ENCODE data around the gene ABO.
"Not testable (repeated sequence)": the region's sequence is repeated elsewhere in the genome, so short reads cannot be mapped to it uniquely, and the experiment has no call there.

ABO gene

DNA sequence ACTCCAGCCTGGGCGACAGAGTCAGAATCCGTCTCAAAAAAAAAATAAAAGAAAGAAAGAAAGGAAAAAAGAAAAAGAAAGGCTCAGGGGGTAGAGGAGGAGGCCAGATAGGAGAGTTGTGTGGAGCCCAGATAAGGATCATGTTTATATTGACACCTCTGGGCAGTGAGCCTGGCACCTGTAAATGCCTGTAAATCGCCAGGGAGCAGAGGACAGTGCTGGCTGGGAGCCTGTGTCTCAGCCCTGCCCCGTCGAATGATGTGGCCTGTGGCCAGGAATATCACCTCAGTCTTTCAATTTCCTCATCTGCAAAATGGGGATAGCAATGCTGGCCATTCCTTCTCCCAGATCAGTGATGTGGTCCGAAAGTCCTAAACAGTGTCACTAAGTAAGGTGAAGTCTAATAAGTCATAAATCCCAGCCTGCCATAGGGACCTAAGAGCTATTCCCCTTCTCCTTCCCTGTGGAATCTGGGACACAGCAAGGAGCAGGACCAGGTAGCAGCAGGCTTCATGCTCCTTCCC lies 10.3 kb upstream of the ABO start:
- H3K4me3 ChIP-seq (ENCODE audit: low read length) = no peak overlapping the region
- DNase-seq (ENCODE audit: low read depth) = no peak
- TF ChIP-seq, protein P1, sequence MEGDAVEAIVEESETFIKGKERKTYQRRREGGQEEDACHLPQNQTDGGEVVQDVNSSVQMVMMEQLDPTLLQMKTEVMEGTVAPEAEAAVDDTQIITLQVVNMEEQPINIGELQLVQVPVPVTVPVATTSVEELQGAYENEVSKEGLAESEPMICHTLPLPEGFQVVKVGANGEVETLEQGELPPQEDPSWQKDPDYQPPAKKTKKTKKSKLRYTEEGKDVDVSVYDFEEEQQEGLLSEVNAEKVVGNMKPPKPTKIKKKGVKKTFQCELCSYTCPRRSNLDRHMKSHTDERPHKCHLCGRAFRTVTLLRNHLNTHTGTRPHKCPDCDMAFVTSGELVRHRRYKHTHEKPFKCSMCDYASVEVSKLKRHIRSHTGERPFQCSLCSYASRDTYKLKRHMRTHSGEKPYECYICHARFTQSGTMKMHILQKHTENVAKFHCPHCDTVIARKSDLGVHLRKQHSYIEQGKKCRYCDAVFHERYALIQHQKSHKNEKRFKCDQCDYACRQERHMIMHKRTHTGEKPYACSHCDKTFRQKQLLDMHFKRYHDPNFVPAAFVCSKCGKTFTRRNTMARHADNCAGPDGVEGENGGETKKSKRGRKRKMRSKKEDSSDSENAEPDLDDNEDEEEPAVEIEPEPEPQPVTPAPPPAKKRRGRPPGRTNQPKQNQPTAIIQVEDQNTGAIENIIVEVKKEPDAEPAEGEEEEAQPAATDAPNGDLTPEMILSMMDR (conservative IDR thresholded peaks at IDR 0.05; ENCODE audit: low read length) = no peak

DNA sequence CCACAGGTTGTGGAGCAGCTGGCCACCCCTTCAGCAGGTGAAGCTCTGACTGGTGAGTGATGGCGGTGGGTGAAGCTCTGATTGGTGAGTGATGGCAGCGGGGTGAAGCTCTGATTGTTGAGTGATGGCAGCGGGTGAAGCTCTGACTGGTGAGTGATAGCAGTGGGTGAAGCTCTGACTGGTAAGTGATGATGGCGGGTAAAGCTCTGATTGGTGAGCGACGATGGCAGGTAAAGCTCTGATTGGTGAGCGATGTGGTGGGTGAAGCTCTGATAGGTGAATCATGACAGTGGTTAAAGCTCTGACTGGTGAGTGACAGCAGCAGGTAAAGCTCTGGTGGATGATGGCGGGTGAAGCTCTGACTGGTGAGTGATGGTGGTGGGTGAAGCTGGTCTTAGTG lies 9.4 kb upstream of the ABO start:
- TF ChIP-seq, protein P1 (conservative IDR thresholded peaks at IDR 0.05; ENCODE audit: low read length) = no peak
- no peak overlapping the region for H3K4me3 ChIP-seq (ENCODE audit: low read length)
- no peak for DNase-seq (ENCODE audit: low read depth)

DNA sequence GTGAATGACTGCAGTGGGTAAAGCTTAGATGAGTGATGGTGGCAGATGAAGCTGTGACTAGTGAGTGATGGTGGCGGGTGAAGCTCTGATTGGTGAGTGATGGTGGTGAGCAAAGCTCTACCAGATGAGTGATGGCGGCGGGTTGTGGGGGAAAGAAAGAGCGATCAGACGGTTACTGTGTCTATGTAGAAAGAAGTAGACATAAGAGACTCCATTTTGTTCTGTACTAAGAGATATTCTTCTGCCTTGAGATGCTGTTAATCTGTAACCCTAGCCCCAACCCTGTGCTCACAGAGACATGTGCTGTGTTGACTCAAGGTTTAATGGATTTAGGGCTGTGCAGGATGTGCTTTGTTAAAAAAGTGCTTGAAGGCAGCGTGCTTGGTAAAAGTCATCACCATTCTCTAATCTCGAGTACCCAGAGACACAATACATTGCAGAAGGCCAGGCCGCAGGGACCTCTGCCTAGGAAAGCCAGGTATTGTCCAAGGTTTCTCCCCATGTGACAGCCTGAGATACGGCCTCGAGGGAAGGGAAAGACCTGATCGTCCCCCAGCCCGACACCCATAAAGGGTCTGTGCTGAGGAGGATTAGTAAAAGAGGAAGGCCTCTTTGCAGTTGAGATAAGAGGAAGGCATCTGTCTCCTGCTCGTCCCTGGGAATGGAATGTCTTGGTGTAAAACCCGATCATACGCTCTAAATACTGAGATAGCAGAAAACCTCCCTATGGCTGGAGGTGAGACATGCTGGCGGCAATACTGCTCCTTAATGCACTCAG lies 8.4 kb upstream of the ABO start:
- not testable (repeated sequence) for H3K4me3 ChIP-seq (ENCODE audit: low read length); DNase-seq (ENCODE audit: low read depth)

DNA sequence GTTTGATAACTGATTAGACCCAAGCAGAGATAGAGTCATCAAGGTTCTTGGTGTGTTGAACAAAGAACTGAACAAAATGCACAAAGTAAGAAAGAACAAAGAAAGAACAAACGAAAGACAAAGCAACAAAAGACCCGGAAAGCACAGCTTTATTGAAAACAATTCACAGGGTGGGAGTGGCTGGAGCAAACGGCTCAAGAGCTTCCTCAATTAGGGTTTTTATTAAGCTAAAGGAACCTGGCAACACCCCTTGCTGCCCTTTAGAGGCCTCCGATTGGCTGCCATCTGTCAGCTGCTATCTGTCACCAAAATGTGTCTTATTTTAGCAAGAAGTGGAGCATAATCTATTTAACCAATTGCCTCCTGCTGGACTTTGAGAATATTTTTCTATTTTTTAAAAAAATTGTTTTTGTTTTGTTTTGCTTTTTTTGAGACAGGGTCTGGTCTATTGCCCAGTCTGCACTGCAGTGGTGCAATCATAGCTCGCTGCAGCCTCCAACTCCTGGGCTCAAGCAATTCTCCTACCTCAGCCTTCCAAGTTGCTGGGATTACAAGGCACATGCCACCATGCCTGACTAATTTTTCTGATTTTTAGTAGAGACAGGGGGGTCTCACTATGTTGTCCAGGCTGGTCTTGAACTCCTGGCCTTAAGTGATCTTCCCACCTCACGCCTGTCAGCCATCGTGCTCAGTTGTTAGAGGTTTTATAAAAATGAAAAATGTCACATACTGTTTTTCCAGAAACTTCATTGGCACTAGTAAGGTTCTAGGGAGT lies 7.7 kb upstream of the ABO start:
- TF ChIP-seq, protein P1 (conservative IDR thresholded peaks at IDR 0.05; ENCODE audit: low read length) = no peak
- DNase-seq (ENCODE audit: low read depth) = no peak
- no peak overlapping the region for H3K4me3 ChIP-seq (ENCODE audit: low read length)

DNA sequence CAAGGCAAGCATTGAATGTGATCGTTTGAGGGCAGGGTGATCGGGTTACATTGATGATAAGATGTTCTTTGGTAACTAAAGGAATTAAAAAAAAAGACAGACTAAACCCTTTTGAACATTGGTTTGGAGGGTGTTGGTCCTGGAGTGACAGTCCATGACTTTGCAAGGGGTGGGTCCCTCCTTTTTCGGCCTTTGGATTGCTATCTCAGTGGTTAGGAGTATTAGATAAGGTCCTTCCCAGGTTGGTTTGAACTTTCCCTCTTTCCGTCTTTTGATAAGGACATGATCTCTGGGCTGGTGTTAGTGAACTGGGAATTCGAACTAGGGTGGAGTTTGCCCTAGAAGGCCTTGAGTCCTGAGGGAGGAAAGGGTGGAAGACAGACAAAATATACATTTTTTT lies 5.4 kb upstream of the ABO start:
- no peak overlapping the region for H3K4me3 ChIP-seq (ENCODE audit: low read length)
- TF ChIP-seq, protein P1 (conservative IDR thresholded peaks at IDR 0.05; ENCODE audit: low read length) = no peak
- DNase-seq (ENCODE audit: low read depth) = no peak

DNA sequence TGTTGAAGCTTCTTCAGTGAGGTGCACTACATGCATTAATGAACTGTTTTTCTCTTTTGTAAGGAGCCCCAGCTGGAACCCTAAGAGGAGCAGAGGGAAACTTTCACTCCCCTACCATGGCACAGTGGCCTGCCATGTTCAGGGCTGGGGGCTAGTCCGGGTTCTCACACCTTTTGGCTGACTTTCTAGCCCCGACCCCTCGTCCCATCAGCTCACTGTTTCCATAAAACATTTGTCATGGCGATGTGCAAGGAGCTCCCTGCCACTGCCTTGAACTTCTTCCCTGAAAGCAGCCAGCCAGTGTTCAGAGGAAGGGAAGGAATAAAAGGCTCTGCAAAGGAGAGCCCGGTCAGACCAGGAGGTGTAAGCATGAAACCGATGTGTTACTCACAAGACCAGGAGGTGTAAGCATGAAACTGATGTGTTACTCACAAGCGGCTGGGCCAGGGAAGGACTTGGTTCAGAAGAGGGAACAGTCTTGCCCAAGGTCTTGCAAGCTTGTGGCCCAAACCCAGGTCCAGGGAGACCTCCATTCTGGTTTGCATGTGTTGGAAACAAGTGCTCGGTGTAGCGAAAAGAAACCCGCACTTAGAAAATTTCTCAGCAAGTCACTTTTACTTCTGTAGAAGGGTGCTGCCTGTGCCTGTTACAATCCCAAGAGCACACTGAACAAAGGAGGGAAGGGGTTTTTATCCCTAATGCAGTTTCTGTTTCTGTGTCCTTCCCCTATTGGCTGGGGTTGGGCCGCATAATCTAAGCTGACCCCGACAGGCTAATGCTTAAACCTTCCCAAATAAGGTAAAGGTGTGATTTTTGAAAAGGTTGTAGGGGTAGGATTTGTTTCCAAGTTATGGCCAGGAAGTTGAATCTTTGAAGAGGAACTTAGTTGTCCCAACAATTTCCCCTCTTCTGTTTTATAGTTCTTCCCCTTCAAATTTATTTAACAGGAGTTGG lies 3.4 kb upstream of the ABO start:
- TF ChIP-seq, protein P1 (conservative IDR thresholded peaks at IDR 0.05; ENCODE audit: low read length) = no peak
- no peak overlapping the region for H3K4me3 ChIP-seq (ENCODE audit: low read length)
- no peak for DNase-seq (ENCODE audit: low read depth)

DNA sequence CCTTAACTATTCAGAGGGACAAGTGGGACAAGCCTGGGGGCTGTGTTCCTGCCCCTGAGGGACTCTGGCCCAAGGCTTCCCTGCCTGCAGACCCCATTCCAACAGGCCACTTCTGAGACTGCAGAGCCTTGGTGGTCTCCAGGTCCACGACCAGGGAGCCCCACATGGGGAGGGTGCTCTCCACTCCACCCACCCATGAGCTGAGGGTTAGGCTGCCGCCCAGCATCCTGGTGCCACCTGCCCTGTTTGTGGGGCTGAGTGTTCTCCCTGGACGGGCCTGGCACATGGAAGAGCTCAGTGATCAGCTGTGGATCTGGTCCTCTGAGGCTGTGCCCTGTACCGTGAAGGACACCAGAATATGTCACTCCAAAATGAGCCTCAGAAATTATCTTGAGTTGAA lies 2.5 kb upstream of the ABO start:
- TF ChIP-seq, protein P1 (conservative IDR thresholded peaks at IDR 0.05; ENCODE audit: low read length) = no peak
- no peak for DNase-seq (ENCODE audit: low read depth)
- H3K4me3 ChIP-seq (ENCODE audit: low read length) = no peak overlapping the region
